ENCODE data around the gene CD180.
A peak's percentile ranks its signal among the peaks of the same experiment; 100 is the strongest.

Gene CD180

GRCh38 chr5:67187006-67187715, 9.4 kb downstream of the CD180 start:
- Histone ChIP-seq H3K79me2 (ENCODE audit: control insufficient read depth, low read length) (peaks cover 97% of the 10 kb centered on the region), H3K27ac (ENCODE audit: low read depth, low read length) (peak overlapping the region; percentile 31), H3K9me3 (ENCODE audit: control insufficient read depth, insufficient read depth, low read length) (no peaks in the 10 kb centered on the region), H3K9me2 (replicated peaks; ENCODE audit: control insufficient read depth, low read length) (no peaks in the 10 kb centered on the region), H3K4me2 (ENCODE audit: low read length) (peak overlapping the region; percentile 85), H3K27me3 (ENCODE audit: control insufficient read depth, low read length) (no peaks in the 10 kb centered on the region), H3K36me3 (ENCODE audit: control insufficient read depth, low read length) (peaks cover 92% of the 10 kb centered on the region), H3K4me1 (ENCODE audit: control insufficient read depth, low read length) (peaks cover 57% of the 10 kb centered on the region), H3F3A (ENCODE audit: control insufficient read depth, insufficient read depth) (no peaks in the 10 kb centered on the region), H3K4me3 (ENCODE audit: low read length) (peak overlapping the region; percentile 40), H4K20me1 (ENCODE audit: control insufficient read depth, insufficient read depth, low read depth, low read length) (peaks cover 3% of the 10 kb centered on the region; the same call in 1 of the 2 replicates)
- TF ChIP-seq EZH2phosphoT487 (IDR thresholded peaks at IDR 0.05; ENCODE audit: borderline replicate concordance, low read length): no peak
- no peak for TF ChIP-seq CTCF (IDR thresholded peaks at IDR 0.05; ENCODE audit: low read depth, low read length, poor library complexity, severe bottlenecking)

- Histone ChIP-seq H3K27ac (ENCODE audit: low read depth, low read length) (no peak overlapping the region), H3K4me3 (ENCODE audit: low read length) (no peak overlapping the region), H3K9me2 (replicated peaks; ENCODE audit: control insufficient read depth, low read length) (no peaks in the 10 kb centered on the region), H3K4me1 (ENCODE audit: control insufficient read depth, low read length) (peaks cover 24% of the 10 kb centered on the region), H3K27me3 (ENCODE audit: control insufficient read depth, low read length) (no peaks in the 10 kb centered on the region), H4K20me1 (ENCODE audit: control insufficient read depth, insufficient read depth, low read depth, low read length) (no peaks in the 10 kb centered on the region), H3F3A (ENCODE audit: control insufficient read depth, insufficient read depth) (no peaks in the 10 kb centered on the region), H3K9me3 (ENCODE audit: control insufficient read depth, insufficient read depth, low read length) (peaks cover 9% of the 10 kb centered on the region; the same call in 1 of the 2 replicates), H3K36me3 (ENCODE audit: control insufficient read depth, low read length) (peaks cover 89% of the 10 kb centered on the region), H3K4me2 (ENCODE audit: low read length) (no peak overlapping the region), H3K79me2 (ENCODE audit: control insufficient read depth, low read length) (peaks cover 77% of the 10 kb centered on the region)
- no peak for TF ChIP-seq CTCF (IDR thresholded peaks at IDR 0.05; ENCODE audit: low read depth, low read length, poor library complexity, severe bottlenecking)
- no peak for TF ChIP-seq EZH2phosphoT487 (IDR thresholded peaks at IDR 0.05; ENCODE audit: borderline replicate concordance, low read length)
Observed at GRCh38 chr5:67183859-67184258, 12.7 kb downstream of the CD180 start.

- H3K27ac ChIP-seq (ENCODE audit: low read depth, low read length): no peak overlapping the region
- H3K79me2 ChIP-seq (ENCODE audit: control insufficient read depth, low read length): peaks cover 62% of the 10 kb centered on the region
- no peaks in the 10 kb centered on the region for H3K9me2 ChIP-seq (replicated peaks; ENCODE audit: control insufficient read depth, low read length)
- peaks cover 89% of the 10 kb centered on the region for H3K36me3 ChIP-seq (ENCODE audit: control insufficient read depth, low read length)
- H4K20me1 ChIP-seq (ENCODE audit: control insufficient read depth, insufficient read depth, low read depth, low read length): no peaks in the 10 kb centered on the region
- H3F3A ChIP-seq (ENCODE audit: control insufficient read depth, insufficient read depth): 0 out of 2 replicates have a peak, but pooled peaks cover under 1% of the 10 kb centered on the region
- H3K9me3 ChIP-seq (ENCODE audit: control insufficient read depth, insufficient read depth, low read length): peaks cover 21% of the 10 kb centered on the region
- H3K4me2 ChIP-seq (ENCODE audit: low read length): no peak overlapping the region
- no peaks in the 10 kb centered on the region for H3K27me3 ChIP-seq (ENCODE audit: control insufficient read depth, low read length)
- no peak overlapping the region for H3K4me3 ChIP-seq (ENCODE audit: low read length)
- no peak for TF ChIP-seq EZH2phosphoT487 (IDR thresholded peaks at IDR 0.05; ENCODE audit: borderline replicate concordance, low read length)
- TF ChIP-seq CTCF (IDR thresholded peaks at IDR 0.05; ENCODE audit: low read depth, low read length, poor library complexity, severe bottlenecking): no peak
- H3K4me1 ChIP-seq (ENCODE audit: control insufficient read depth, low read length): peaks cover 11% of the 10 kb centered on the region
Observed at GRCh38 chr5:67182301-67182790, 14.3 kb downstream of the CD180 start.

Data from DOHH2 (cell line).